Stomach (tissue), 9 donors: ENCODE results near the gene VRK2. TPM values are rescaled to one million over a fixed set of nuclear protein-coding genes. Genes with fewer than 3 reads are reported as not detected.

Source experiments
- DNase-seq, 2 donors: peaks; one replicate each; pipeline versions ENCODE4 v3.0.0 to v3.0.0-alpha.2; 2013 to 2019
- H3K27ac ChIP-seq, 5 donors: fragments of 200-600 bp in 4 of 5; sonication (generic) in 4 of 5; one replicate each; pipeline ENCODE4 v1.5.1; 2013 to 2019; ENCODE audit warnings: mild to moderate bottlenecking in 1 of 5, moderate library complexity in 1 of 5
- H3K27me3 ChIP-seq, 3 donors: fragments of 200-600 bp; sonication (generic); one replicate each; pipeline ENCODE4 v1.5.1; 2017 to 2019; ENCODE audit warnings: mixed run types in 1 of 3
- H3K36me3 ChIP-seq, 4 donors: fragments of 200-600 bp; sonication (generic); 1 replicate in 3 of 4; 2 replicates in 1 of 4; pipeline ENCODE4 v1.5.1; 2016 to 2019
- H3K4me1 ChIP-seq, 4 donors: fragments of 200-600 bp; sonication (generic); one replicate each; pipeline ENCODE4 v1.5.1; 2016 to 2019
- H3K4me3 ChIP-seq, 4 donors: fragments of 200-600 bp; sonication (generic) in 3 of 4; one replicate each; pipeline ENCODE4 v1.5.1; 2016 to 2019; ENCODE audit warnings: mild to moderate bottlenecking in 1 of 4
- H3K9me3 ChIP-seq, 4 donors: fragments of 200-600 bp; sonication (generic); one replicate each; pipeline ENCODE4 v1.5.1; 2016 to 2019
- EP300 ChIP-seq: sonication (generic); formaldehyde crosslinking; IDR thresholded peaks from one replicate; pipeline ENCODE4 v1.6.1; 2017; ENCODE audit warnings: antibody characterized with exemption
- POLR2A ChIP-seq, 4 donors: fragments of 450-650 bp; IDR thresholded peaks; one replicate each; pipeline ENCODE4 v1.6.1; 2016; ENCODE audit warnings: antibody characterized with exemption in 4 of 4, control low read depth in 2 of 4, mild to moderate bottlenecking in 1 of 4, moderate library complexity in 1 of 4
- POLR2AphosphoS5 ChIP-seq, 3 donors: sonication (generic); formaldehyde crosslinking; IDR thresholded peaks; one replicate each; pipeline ENCODE4 v1.6.1; 2016; ENCODE audit warnings: antibody characterized with exemption in 3 of 3
- WGBS, 5 donors: extraction: QIAGEN DNeasy Blood & Tissue Kit in 3 of 5; methylation state at CpG; one replicate each; pipeline versions ENCODE4 v1.1.5 to v1.1.7; 2013 to 2018; 5-methylcytosine and 5-hydroxymethylcytosine counted together
- intact Hi-C: fragments of 100-400 bp; cut with DNase I; formaldehyde crosslinking; loops from one replicate; pipeline ENCODE4 v1.15.1; 2023; ENCODE audit warnings: low total_unique reads
- polyA plus RNA-seq, 3 donors: library from polyadenylated mRNA; stranded (reverse); fragments of 200-250 nt; gene quantifications; one replicate each; pipeline ENCODE4 v1.2.3, GENCODE V29; 2013
- total RNA-seq, 5 donors: library from RNA; depleted of rRNA; stranded (reverse); fragments of >200 nt; gene quantifications; one replicate each; pipeline versions ENCODE4 v1.1.0 to v1.2.3, GENCODE V29; 2014 to 2016
- TF ChIP-seq, protein P1 (sequence below), 7 experiments: fragments of 450-650 bp in 4 of 7; fragments of 200-600 bp in 3 of 7; sonication (generic) in 3 of 7; IDR thresholded peaks; one replicate each; pipeline ENCODE4 v1.5.1; 2016 to 2019; ENCODE audit warnings: antibody characterized with exemption in 7 of 7, control low read depth in 2 of 7, mild to moderate bottlenecking in 1 of 7
- donor health status: healthy with polysubstance abuse.
- donor health status: Bipolar disorder and iron deficiency.
- donor health status: healthy.

The VRK2 gene
- total and polyA plus RNA-seq, 8 donors: 10.0 to 29.9 (median 14.4) TPM

DNA sequence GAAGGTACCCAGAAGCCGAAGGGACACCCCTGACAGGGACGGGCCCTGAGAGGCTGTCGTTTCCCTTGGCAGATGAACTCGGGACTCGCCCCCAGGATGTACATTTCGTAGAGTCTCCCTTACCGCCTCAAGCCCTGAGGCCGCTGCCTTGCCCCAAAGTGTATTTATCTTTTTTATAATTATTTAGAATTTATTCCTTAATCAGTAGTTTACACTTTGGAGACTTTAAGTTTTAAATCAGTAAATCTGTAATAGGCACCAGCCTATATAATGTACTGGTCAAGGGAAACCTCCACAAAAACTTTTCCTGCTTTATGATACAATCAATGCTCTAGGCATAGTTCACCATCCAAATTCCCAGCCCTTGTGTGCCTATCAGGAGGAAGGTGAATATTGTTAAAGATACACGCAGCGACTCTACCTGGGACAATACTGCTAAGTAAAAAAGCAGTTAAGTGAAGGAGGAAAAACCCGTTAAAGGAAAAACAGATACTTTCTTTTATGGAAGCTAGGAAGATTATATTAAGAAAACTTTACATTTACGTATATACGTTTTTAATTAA lies 848 bp downstream of the VRK2 start:
- WGBS, 5 donors: 14 to 20% (median 15%) methylated on average over 13 of the region's 13 CpGs
- H3K27me3 ChIP-seq: no peaks in the 10 kb centered on the region
- H3K36me3 ChIP-seq: peaks cover 0 to 7% (median 4%) of the 10 kb centered on the region in 4 donors
- H3K9me3 ChIP-seq: no peaks in the 10 kb centered on the region
- H3K4me3 ChIP-seq: peak overlapping the region; percentile 54 to 70 (median 67)
- TF ChIP-seq, protein P1, sequence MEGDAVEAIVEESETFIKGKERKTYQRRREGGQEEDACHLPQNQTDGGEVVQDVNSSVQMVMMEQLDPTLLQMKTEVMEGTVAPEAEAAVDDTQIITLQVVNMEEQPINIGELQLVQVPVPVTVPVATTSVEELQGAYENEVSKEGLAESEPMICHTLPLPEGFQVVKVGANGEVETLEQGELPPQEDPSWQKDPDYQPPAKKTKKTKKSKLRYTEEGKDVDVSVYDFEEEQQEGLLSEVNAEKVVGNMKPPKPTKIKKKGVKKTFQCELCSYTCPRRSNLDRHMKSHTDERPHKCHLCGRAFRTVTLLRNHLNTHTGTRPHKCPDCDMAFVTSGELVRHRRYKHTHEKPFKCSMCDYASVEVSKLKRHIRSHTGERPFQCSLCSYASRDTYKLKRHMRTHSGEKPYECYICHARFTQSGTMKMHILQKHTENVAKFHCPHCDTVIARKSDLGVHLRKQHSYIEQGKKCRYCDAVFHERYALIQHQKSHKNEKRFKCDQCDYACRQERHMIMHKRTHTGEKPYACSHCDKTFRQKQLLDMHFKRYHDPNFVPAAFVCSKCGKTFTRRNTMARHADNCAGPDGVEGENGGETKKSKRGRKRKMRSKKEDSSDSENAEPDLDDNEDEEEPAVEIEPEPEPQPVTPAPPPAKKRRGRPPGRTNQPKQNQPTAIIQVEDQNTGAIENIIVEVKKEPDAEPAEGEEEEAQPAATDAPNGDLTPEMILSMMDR (IDR thresholded peaks at IDR 0.05): no peak
- TF ChIP-seq EP300 (no peak), POLR2AphosphoS5 (IDR thresholded peaks at IDR 0.05) (no peak), POLR2A (IDR thresholded peaks at IDR 0.05) (no peak)
- peak overlapping the region; percentile 89 to 98 (median 97) for H3K27ac ChIP-seq
- H3K4me1 ChIP-seq: peaks cover 12 to 38% (median 24%) of the 10 kb centered on the region in 4 donors
- DNase-seq: peak in 1 of 2 donors; percentile 11
- intact Hi-C loops: no loop called here

DNA sequence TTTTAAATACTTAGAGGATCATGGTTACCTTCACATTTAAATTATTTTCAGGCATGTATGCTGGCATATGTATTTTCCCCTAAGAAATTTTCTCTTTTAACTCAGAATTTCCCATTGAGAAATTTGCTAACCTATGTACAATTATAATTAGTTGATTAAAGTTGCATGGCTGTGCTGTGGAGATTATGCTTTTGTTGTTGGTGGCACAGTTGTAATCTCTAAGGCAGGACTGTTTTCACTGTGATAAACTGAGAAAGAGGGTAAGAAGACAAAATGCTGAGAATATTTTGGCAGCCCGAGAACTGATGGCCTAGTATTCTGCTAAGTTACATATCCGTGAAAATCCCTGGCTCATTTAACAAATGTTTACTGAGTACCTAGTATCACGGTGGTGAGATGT lies 1.4 kb downstream of the VRK2 start:
- peak overlapping the region; percentile 54 to 70 (median 67) for H3K4me3 ChIP-seq
- DNase-seq: no peak
- 43 to 63% (median 55%) methylated on average over 3 of the region's 3 CpGs for WGBS, 5 donors
- H3K27me3 ChIP-seq: no peaks in the 10 kb centered on the region
- H3K9me3 ChIP-seq: no peaks in the 10 kb centered on the region
- TF ChIP-seq, protein P1 (IDR thresholded peaks at IDR 0.05): no peak
- TF ChIP-seq POLR2A (IDR thresholded peaks at IDR 0.05): no peak
- TF ChIP-seq POLR2AphosphoS5 (IDR thresholded peaks at IDR 0.05): no peak
- TF ChIP-seq EP300: no peak
- peaks cover 12 to 36% (median 23%) of the 10 kb centered on the region in 4 donors for H3K4me1 ChIP-seq
- peaks cover 0 to 7% (median 4%) of the 10 kb centered on the region in 4 donors for H3K36me3 ChIP-seq
- intact Hi-C loops: no loop called here
- H3K27ac ChIP-seq: peak overlapping the region in 3 of 5 donors; percentile 97 to 98 (median 97)

DNA sequence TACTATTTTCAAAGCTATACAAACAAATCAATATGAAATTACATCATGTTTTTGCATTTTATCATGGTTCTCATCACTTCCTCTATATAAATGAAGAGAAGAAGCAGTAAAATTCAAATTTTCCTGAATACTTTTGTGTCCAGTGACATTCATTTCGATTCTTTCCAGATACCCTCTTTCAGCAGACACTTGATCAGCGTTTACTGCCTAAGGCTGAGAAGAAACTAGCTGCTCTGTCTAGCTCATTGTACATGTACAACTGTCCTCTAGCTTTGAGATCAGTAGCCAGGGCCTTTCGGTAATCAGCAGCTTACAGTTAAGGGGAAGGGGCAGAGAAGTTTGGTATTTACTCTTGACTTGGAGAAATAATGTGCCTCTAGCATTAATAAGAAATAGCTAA lies 4.8 kb downstream of the VRK2 start:
- Histone ChIP-seq H3K9me3 (no peaks in the 10 kb centered on the region), H3K27me3 (no peaks in the 10 kb centered on the region), H3K27ac (no peak overlapping the region), H3K36me3 (peaks cover 0 to 8% (median 5%) of the 10 kb centered on the region in 4 donors), H3K4me1 (peaks cover 4 to 24% (median 14%) of the 10 kb centered on the region in 4 donors), H3K4me3 (no peak overlapping the region)
- intact Hi-C loops: no loop called here
- no peak for DNase-seq
- no peak for TF ChIP-seq POLR2AphosphoS5 (IDR thresholded peaks at IDR 0.05)
- no peak for TF ChIP-seq POLR2A (IDR thresholded peaks at IDR 0.05)
- no peak for TF ChIP-seq EP300
- TF ChIP-seq, protein P1 (IDR thresholded peaks at IDR 0.05): no peak
- 92 to 96% (median 93%) methylated on average over 3 of the region's 3 CpGs for WGBS, 5 donors

GRCh38 chr2:58052978-58053377 lies 6.4 kb downstream of the VRK2 start:
- no peak for DNase-seq
- 85 to 100% (median 90%) methylated on average over 1 of the region's 1 CpG for WGBS, 5 donors
- intact Hi-C loops: no loop called here

More at GRCh38 chr2:58052978-58053377, 6.4 kb downstream of the VRK2 start:
- Histone ChIP-seq H3K9me3 (no peaks in the 10 kb centered on the region), H3K4me3 (no peak overlapping the region), H3K4me1 (peaks cover 0 to 16% (median 6%) of the 10 kb centered on the region in 4 donors), H3K27me3 (no peaks in the 10 kb centered on the region), H3K27ac (no peak overlapping the region), H3K36me3 (peaks cover 0 to 17% (median 9%) of the 10 kb centered on the region in 4 donors)
- TF ChIP-seq POLR2A (IDR thresholded peaks at IDR 0.05) (no peak), POLR2AphosphoS5 (IDR thresholded peaks at IDR 0.05) (no peak), EP300 (no peak)
- TF ChIP-seq, protein P1 (IDR thresholded peaks at IDR 0.05): no peak
